GM21723 (cell line): ENCODE measurements around the gene SOWAHD.
"Not testable (repeated sequence)": the region's sequence is repeated elsewhere in the genome, so short reads cannot be mapped to it uniquely, and the experiment has no call there.

ENCODE experiments used
- ATAC-seq: cut with Tn5 transposase; IDR thresholded peaks from one replicate; pipeline ENCODE4 v1.9.1; 2021; ENCODE audit warnings: mild to moderate bottlenecking, moderate library complexity; ENCODE audit not compliant: unreplicated experiment

SOWAHD gene

GRCh38 chrX:119758731-119759247 is 401 bp downstream of the SOWAHD start:
- no peak for ATAC-seq

DNA sequence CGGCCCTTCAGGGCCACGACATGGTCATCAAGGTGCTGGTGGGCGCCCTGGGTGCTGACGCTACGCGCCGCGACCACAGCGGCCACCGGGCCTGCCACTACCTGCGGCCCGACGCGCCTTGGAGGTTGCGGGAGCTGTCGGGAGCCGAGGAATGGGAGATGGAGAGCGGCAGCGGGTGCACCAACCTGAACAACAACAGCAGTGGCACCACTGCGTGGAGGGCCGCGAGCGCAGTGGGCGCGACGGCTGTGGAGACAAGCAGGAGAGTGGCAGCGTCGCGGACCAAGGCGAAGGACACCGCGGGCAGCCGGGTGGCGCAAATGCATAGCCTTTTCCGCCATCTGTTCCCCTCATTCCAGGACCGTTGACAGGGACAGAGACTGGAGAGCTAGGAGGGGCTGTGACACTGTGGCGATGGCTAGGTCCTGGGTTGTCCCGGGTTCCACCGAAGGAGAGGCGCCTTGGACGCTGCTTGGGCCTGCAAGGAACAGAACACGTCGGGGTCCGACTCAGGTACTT is 919 bp downstream of the SOWAHD start:
- no peak for ATAC-seq

DNA sequence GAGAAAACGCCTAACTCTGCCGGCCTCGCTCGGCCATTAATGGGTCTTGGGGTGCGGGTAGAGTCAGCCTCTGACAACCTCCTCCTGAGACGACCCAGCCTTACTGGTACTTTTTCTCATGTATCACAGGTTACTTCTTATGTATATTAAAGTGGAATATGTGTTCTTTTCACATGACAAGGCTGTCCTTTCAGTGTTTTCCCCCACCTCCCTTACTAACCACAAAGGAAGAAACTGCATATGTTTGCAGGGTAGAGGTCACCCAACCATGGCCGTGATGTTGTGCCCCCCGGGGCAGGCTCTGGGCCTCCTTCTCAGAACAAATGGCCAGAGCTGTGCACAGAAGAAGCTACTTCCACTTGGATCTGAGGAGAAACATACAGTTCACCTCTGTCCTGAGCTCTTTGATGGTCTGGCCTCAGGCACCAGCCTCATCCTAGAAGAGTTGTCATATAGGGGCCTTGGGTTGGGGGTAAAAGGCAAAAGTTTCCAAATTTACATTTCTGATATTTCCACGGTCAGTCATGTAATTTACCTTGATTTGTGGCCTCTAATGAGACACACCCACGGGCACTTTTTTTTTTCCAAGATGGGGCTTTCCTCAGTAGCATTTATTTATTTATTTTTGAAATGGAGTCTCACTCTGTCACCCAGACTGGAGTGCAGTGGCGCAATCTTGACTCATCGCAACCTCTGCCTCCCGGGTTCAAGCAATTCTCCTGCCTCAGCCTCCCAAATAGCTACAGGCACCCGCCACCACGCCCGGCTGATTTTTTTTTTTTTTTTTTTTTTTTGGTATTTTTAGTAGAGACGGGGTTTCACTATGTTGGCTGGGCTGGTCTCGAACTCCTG is 1.9 kb downstream of the SOWAHD start:
- no peak for ATAC-seq

GRCh38 chrX:119762718-119763117 is 4.3 kb downstream of the SOWAHD start:
- ATAC-seq = no peak

- ATAC-seq = no peak
Measured at GRCh38 chrX:119763181-119763580, 4.8 kb downstream of the SOWAHD start.

- ATAC-seq = no peak
Measured at GRCh38 chrX:119763836-119764387, 5.5 kb downstream of the SOWAHD start.

GRCh38 chrX:119768436-119768835 is 10.0 kb downstream of the SOWAHD start:
- not testable (repeated sequence) for ATAC-seq

DNA sequence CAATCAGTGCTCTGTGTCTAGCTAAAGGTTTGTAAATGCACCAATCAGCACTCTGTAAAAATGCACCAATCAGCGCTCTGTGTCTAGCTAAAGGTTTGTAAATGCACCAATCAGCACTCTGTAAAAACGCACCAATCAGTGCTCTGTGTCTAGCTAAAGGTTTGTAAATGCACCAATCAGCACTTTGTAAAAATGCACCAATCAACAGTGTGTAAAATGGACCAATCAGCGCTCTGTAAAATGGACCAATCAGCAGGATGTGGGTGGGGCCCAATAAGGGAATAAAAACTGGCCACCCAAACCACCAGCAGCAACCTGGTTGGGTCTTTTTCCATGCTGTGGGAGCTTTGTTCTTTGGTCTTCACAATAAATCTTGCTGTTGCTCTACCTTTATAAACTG is 11.0 kb downstream of the SOWAHD start:
- not testable (repeated sequence) for ATAC-seq

GRCh38 chrX:119775517-119776238 is 17.3 kb downstream of the SOWAHD start:
- ATAC-seq = no peak

- ATAC-seq = no peak
Measured at GRCh38 chrX:119778829-119779228, 20.4 kb downstream of the SOWAHD start.

DNA sequence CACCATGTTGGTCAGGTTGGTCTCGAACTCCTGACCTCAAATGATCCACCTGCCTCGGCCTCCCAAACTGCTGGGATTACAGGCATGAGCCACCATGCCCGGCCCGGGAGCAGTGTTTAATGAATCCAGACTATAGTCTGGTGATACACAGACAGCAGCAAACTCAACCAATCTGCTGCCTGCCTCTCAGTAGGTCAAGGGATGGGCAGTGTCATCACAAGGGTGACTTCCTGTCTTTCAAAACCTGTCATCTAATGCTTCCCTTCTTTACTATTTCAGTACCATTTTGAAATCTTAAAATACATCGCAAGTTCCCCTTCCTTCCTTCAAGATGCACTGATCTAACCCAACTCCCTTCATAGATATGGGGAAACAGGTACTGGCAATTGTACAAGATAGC is 24.6 kb downstream of the SOWAHD start:
- no peak for ATAC-seq

DNA sequence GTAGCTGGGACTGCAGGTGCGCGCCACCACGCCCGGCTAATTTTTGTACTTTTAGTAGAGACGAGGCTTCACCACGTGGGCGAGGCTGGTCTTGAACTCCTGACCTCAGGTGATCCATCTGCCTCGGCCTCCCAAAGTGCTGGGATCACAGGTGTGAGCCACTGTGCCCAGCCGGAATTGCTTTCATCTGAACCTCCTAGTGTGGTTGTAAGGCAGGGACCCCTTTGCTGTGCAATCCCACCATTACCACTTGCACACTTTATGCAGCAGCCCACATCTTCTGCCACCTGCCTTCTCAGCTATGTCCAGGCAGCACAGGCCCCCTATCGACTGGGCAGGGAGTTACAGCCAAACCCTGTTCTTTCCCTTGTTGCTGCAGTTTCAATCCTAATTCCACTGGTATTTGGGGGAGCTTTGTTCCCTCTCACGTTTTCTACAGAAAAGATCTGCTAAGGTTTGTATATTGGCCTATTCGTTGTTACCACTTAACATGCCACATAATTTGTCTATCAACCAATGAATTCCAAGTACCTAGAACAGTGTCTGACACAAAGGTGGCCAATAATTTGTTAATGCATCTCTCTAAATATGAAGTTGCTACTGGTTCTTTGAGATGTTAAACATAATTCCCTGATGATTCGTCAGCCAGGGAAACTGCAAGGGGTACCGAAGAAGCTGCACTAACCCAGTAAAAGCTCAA is 26.5 kb downstream of the SOWAHD start:
- peak; percentile 57 for ATAC-seq

DNA sequence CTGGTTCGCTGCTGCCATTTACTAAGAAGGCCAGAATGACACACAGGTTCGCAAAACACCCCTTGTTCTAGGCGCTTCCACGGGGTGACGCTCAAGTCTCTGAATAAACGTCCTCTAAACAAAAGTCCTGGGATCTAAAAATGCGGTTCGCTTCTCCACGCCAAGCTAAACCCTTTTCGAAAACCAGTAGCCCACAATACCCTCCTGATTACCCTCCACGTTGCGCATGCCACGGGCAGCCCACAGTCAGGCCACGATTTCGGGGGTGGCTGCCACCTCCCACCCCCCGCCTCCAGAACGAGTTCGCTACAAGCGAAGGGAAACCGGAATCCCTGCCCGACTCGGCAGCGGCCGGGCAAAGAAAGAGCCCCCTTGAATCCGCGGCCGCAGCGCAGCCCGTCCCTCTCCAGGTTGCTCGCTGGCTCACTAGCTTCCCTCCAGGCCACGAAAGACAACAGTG is 32.6 kb downstream of the SOWAHD start:
- ATAC-seq = peak; percentile 24

GRCh38 chrX:119791437-119792231 is 33.2 kb downstream of the SOWAHD start, which contains the start of gene RPL39:
Gene RPL39, minus strand, starts transcription at chrX:119791630. Its CDS starts 54 bp downstream, at chrX:119791576.
- ATAC-seq = peak; percentile 90

DNA sequence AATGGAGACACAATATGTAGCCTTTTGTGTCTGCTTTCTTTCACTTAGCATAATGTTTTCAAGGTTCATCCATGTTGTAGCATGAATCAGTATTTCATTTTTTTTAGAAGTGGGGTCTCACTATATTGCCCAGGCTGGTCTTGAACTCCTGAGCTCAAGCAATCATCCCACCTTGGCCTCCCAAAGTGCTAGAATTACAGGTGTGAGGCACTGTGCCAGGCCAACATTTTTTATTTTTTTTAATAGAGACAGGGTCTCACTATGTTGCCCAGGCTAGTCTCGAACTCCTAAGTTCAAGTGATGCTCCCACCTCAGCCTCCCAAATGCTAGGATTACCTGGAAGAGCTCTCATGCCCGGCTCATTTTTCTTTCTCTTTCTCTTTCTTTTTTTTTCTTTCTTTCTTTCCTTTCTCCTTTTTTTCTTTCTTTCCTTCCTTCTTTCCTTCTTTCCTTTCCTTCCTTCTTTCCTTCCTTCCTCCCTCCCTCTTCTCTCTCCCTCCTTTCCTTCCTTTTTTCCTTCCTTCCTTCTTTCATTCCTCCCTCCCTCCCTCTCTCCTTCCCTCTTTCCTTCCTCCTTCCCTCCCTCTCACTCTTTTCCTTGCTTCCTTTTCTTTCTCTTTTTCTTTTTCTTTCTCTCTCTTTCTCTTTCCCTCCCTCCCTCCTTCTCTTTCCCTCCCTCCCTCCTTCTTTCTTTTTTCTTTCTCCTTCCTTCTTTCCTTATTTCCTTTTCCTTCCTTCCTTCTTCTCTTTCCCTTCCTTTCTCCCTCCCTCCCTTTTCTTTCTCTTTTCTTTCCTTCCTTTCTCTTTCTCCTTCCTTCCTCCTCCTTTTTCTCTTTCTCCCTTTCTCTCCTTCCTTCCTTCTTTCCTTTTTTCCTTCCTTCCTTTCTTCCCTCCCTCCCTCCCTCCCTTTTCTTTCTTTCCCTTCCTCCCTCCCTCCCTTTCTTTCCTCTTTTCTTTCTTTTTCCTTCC is 43.1 kb downstream of the SOWAHD start:
- ATAC-seq = no peak

- ATAC-seq = no peak
Measured at GRCh38 chrX:119802546-119802945, 44.2 kb downstream of the SOWAHD start.

GRCh38 chrX:119808461-119808860 is 50.1 kb downstream of the SOWAHD start:
- not testable (repeated sequence) for ATAC-seq

- ATAC-seq = no peak
Measured at GRCh38 chrX:119809185-119809666, 50.8 kb downstream of the SOWAHD start.
